Measurements from ENCODE around the gene ADGRA1.

ADGRA1 gene

GRCh38 chr10:133154411-133154810 is 66.7 kb downstream of the ADGRA1 start:
- no peak for DNase-seq

DNA sequence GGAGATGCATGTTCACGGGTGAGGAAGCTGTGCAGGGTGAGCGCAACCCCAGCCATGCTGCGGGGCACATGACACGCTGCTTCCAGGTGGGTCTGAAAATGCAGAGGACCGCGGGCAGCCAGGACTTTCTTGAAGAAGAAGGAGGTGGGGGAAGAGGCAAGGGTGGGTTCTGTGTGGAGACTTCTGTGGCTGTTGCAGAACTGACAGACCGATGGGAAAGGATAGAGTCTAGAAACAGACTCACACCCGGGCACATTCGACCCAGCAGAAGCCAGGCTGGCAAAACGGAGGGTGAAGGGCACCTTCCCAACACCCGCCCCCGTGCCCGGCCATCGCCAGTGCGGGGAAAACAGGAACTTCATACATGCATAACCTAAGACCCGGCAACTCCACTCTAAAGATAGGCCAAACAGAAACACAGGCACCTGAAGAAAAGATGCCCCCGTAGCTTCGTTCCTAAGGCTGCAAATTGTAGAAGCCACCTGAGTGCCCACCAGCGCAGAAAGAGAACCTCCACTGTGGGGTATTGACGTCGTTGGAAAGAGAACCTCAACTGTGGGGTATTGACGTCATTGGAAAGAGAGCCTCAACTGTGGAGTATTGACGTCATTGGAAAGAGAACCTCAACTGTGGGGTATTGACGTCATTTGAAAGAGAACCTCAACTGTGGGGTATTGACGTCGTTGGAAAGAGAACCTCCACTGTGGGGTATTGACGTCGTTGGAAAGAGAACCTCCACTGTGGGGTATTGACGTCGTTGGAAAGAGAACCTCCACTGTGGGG is 67.5 kb downstream of the ADGRA1 start:
- no peak for DNase-seq

GRCh38 chr10:133156674-133157579 is 69.2 kb downstream of the ADGRA1 start:
- no peak for DNase-seq

GRCh38 chr10:133157662-133158436 is 70.1 kb downstream of the ADGRA1 start:
- no peak for DNase-seq

DNA sequence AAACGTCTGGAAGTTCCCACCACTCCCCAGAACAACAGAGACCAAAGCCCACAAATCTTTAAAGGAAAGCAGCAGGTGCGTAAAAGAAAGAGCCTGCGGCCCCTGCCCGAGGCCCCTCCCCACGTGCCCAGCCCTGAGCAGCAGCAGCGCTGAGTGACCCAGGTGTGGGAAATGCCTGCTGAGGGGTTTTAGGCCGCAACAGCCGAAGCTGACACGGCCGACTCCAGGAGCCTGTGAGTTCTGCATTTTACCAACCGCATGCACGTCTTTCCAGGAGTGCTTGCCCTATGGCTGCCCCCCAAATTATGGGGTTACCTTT is 70.7 kb downstream of the ADGRA1 start:
- DNase-seq: no peak

DNA sequence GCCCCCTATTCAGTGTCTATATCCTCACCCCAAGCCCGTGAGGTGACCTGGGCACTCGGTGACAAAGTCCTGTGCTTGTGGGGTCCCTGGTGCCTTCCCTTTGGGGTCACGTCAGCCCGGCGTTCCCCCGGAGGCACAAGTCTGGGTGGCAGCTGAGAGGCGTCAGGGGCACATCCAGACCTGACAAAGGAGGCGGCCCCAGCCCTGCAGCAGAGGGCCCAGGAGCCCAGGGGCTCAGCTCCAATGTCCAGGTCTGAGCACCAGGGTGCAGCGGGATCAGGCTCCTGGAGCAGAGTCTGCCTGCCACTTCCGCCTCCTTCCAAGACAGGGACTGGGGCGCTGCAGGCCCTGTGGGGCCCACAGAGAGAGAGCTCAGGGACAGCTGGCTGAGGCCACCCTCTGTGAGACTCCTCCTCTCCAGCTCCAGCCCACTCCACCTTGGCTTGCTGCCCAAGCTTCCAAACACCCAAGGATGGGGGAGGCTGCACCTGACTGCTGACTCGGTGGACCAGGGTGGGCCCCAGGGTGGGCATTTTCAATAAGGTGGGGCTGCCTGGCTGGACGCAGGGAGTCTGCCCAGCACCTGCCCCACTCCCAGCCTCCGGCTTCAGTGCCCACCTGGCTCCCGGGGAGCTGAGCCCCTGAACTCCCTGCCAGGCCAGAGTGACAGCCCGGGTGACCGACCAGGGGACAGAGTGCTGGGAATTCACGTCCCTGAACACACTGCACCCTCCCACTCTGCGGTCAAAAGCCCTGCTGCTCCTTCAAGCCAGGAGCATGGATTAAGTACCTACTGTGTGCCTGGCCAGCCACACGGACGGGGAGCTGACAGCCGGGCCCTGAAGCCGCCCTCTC is 71.3 kb downstream of the ADGRA1 start:
- DNase-seq: no peak

DNA sequence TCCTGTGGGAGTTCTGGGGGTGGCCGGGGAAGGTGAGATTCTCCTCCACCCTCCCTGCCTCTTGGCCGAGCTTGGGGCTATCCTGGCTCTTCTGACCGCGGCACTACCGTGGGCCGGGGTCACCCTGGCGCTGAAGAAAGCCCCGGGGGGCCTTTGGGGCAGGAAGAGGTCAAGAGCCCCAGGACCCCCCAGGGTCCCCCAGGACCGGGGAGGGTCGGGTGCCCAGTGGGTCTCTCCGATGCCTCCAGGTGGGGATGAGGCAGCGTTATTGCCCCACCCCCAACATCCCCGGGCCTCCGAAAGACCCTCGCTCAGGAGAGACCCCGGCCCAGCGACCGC is 71.9 kb downstream of the ADGRA1 start:
- DNase-seq: no peak

- peak; percentile 28 for DNase-seq
Observed at GRCh38 chr10:133159950-133160825, 72.5 kb downstream of the ADGRA1 start, which contains the start of gene KNDC1. KNDC1 (plus strand) TSS chr10:133160219; CDS start chr10:133160468, 249 bp downstream.

DNA sequence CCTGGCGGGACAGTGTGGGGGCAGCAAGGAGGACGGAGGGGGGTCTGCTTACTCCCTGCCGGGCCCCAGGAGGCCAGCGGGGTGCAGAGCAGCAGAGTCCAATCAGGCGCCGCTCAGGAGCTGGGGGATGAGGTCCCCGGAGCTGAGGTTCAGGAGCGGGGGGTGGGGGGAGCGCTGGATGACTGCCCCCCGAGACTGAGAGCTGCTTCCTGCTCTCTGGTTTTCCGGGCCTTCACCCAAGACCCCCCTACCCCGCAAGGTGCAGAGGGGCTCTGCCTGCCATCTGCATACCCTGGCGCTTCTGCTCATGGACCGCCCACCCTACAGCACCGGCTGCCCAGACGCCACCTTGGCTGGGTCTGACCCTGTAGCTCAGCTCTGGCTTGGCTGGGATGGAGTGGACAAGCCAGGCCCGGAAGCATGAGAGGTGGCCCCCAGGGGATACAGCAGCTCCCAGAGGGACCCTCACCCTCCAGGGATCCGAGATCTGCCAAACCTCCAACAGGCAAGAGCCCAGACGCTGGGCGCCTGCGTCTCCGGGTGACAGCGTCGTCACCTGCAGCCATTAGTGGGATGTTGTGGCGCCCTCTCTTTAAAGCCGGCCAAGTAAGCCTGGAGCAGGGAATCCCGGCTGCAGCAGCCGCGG is 73.2 kb downstream of the ADGRA1 start:
- DNase-seq: no peak

- no peak for DNase-seq
Observed at GRCh38 chr10:133161486-133162109, 73.9 kb downstream of the ADGRA1 start.

GRCh38 chr10:133162178-133162909 is 74.6 kb downstream of the ADGRA1 start:
- no peak for DNase-seq

- DNase-seq: no peak
Observed at GRCh38 chr10:133162910-133163856, 75.5 kb downstream of the ADGRA1 start.

- no peak for DNase-seq
Observed at GRCh38 chr10:133163889-133164815, 76.4 kb downstream of the ADGRA1 start.

GRCh38 chr10:133164816-133165555 is 77.3 kb downstream of the ADGRA1 start:
- no peak for DNase-seq

GRCh38 chr10:133165556-133166503 is 78.1 kb downstream of the ADGRA1 start:
- no peak for DNase-seq
